ENCODE data around the gene PTTG1IP. TPM values are rescaled to one million over a fixed set of nuclear protein-coding genes. Genes with fewer than 3 reads are reported as not detected.

Gene PTTG1IP
- total and polyA plus RNA-seq, 2 experiments from 2014 or later = 676 to 814 TPM

DNA sequence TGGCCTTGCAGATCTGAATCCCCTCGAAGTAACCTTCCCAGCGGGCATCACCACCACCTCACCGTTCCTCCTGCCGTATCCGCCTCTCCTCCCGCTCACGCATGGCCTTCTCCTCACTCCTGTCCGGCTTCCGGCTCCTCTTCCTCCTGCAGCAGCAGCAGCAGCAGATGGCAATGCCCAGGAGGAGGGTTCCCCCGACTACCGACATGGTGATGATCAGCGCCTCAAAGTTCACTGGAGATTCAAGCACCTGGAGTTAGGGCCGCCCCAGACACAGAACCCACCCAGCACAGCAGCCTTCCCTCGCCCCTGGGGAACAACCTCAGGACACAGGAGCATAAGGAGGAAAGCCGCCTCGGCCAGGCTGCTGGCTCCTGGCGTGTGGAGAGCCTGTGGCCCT lies 17.4 kb downstream of the PTTG1IP start:
- Histone ChIP-seq H3K4me1 (ENCODE audit: insufficient read depth) (no peaks in the 10 kb centered on the region; the same call in 1 of the 2 replicates), H3K79me2 (ENCODE audit: insufficient read depth) (peaks cover 100% of the 10 kb centered on the region), H3K36me3 (ENCODE audit: low read depth) (peaks cover 53% of the 10 kb centered on the region), H2AFZ (no peak overlapping the region), H3K27me3 (replicated peaks; ENCODE audit: insufficient read depth) (no peaks in the 10 kb centered on the region), H3K9ac (no peak overlapping the region), H3K4me2 (ENCODE audit: unreplicated experiment) (no peak overlapping the region), H3K9me3 (ENCODE audit: low read depth) (no peaks in the 10 kb centered on the region), H4K20me1 (ENCODE audit: insufficient read depth) (peaks cover 24% of the 10 kb centered on the region; the same call in 1 of the 2 replicates), H3K4me3 (no peak overlapping the region), H3K27ac (no peak overlapping the region), H3F3A (ENCODE audit: insufficient read depth) (no peaks in the 10 kb centered on the region), H3K9me2 (ENCODE audit: insufficient read depth) (no peaks in the 10 kb centered on the region)
- DNase-seq = no peak
- no peak for TF ChIP-seq EZH2 (IDR thresholded peaks at IDR 0.05; ENCODE audit: insufficient read depth, poor library complexity, severe bottlenecking)
- TF ChIP-seq EZH2phosphoT487 (IDR thresholded peaks at IDR 0.05; ENCODE audit: insufficient read depth, low read depth) = no peak
- WGBS, 2 experiments (ENCODE audit: low coverage in 1 of 2, low lambda C conversion rate in 2 of 2, missing lambda C conversion rate in 2 of 2) = 93 to 94% methylated on average over 16 to 17 of the region's 17 CpGs
- in situ Hi-C loops (cut with MboI) = no loop called here

GRCh38 chr21:44855572-44855971 lies 17.9 kb downstream of the PTTG1IP start:
- peaks cover 59% of the 10 kb centered on the region for H3K36me3 ChIP-seq (ENCODE audit: low read depth)
- TF ChIP-seq EZH2phosphoT487 (IDR thresholded peaks at IDR 0.05; ENCODE audit: insufficient read depth, low read depth) (no peak), EZH2 (IDR thresholded peaks at IDR 0.05; ENCODE audit: insufficient read depth, poor library complexity, severe bottlenecking) (no peak)
- H3F3A ChIP-seq (ENCODE audit: insufficient read depth) = no peaks in the 10 kb centered on the region
- H3K4me2 ChIP-seq (ENCODE audit: unreplicated experiment) = no peak overlapping the region
- no peaks in the 10 kb centered on the region for H3K9me3 ChIP-seq (ENCODE audit: low read depth)
- no peaks in the 10 kb centered on the region; the same call in 1 of the 2 replicates for H3K4me1 ChIP-seq (ENCODE audit: insufficient read depth)
- no peak for DNase-seq
- no peaks in the 10 kb centered on the region for H3K27me3 ChIP-seq (replicated peaks; ENCODE audit: insufficient read depth)
- no peak overlapping the region for H3K4me3 ChIP-seq
- H4K20me1 ChIP-seq (ENCODE audit: insufficient read depth) = peaks cover 24% of the 10 kb centered on the region; the same call in 1 of the 2 replicates
- H3K79me2 ChIP-seq (ENCODE audit: insufficient read depth) = peaks cover 100% of the 10 kb centered on the region
- 97 to 100% methylated on average over 13 to 14 of the region's 14 CpGs for WGBS, 2 experiments (ENCODE audit: low coverage in 1 of 2, low lambda C conversion rate in 2 of 2, missing lambda C conversion rate in 2 of 2)
- H3K9ac ChIP-seq = no peak overlapping the region
- no peak overlapping the region for H3K27ac ChIP-seq
- no peaks in the 10 kb centered on the region for H3K9me2 ChIP-seq (ENCODE audit: insufficient read depth)
- no peak overlapping the region for H2AFZ ChIP-seq
- in situ Hi-C loops (cut with MboI) = no loop called here

- H3K36me3 ChIP-seq (ENCODE audit: low read depth) = peaks cover 66% of the 10 kb centered on the region
- no peak overlapping the region for H3K27ac ChIP-seq
- peaks cover 23% of the 10 kb centered on the region; the same call in 1 of the 2 replicates for H4K20me1 ChIP-seq (ENCODE audit: insufficient read depth)
- no peak overlapping the region for H3K9ac ChIP-seq
- H3K9me2 ChIP-seq (ENCODE audit: insufficient read depth) = no peaks in the 10 kb centered on the region
- whole genome bisulfite sequencing, 2 experiments (ENCODE audit: low coverage in 1 of 2, low lambda C conversion rate in 2 of 2, missing lambda C conversion rate in 2 of 2) = 95 to 96% methylated on average over 31 of the region's 31 CpGs
- no peaks in the 10 kb centered on the region for H3K27me3 ChIP-seq (replicated peaks; ENCODE audit: insufficient read depth)
- H2AFZ ChIP-seq = no peak overlapping the region
- no peaks in the 10 kb centered on the region for H3F3A ChIP-seq (ENCODE audit: insufficient read depth)
- H3K4me3 ChIP-seq = no peak overlapping the region
- H3K4me1 ChIP-seq (ENCODE audit: insufficient read depth) = no peaks in the 10 kb centered on the region; the same call in 1 of the 2 replicates
- H3K79me2 ChIP-seq (ENCODE audit: insufficient read depth) = peaks cover 100% of the 10 kb centered on the region
- in situ Hi-C loops (cut with MboI) = no loop called here
- no peak for TF ChIP-seq EZH2 (IDR thresholded peaks at IDR 0.05; ENCODE audit: insufficient read depth, poor library complexity, severe bottlenecking)
- TF ChIP-seq EZH2phosphoT487 (IDR thresholded peaks at IDR 0.05; ENCODE audit: insufficient read depth, low read depth) = no peak
- no peak for DNase-seq
- H3K9me3 ChIP-seq (ENCODE audit: low read depth) = no peaks in the 10 kb centered on the region
- H3K4me2 ChIP-seq (ENCODE audit: unreplicated experiment) = no peak overlapping the region
Observed at GRCh38 chr21:44854664-44855446, 18.6 kb downstream of the PTTG1IP start.

DNA sequence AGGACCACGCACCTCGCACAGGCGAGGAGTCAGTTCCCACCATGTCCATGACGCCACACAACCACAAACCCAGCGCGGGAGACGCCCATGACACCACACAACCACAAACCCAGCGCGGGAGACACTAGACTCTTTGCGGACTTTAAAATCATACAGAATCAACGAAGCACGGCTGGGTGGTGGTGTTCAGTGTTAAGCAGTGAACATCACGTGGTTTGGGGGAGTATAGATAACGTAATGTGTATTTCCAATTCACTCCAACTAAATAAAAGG lies 19.2 kb downstream of the PTTG1IP start:
- peaks cover 18% of the 10 kb centered on the region; the same call in 1 of the 2 replicates for H4K20me1 ChIP-seq (ENCODE audit: insufficient read depth)
- DNase-seq = no peak
- peaks cover 100% of the 10 kb centered on the region for H3K79me2 ChIP-seq (ENCODE audit: insufficient read depth)
- 90 to 98% methylated on average over 14 of the region's 14 CpGs for WGBS, 2 experiments (ENCODE audit: low coverage in 1 of 2, low lambda C conversion rate in 2 of 2, missing lambda C conversion rate in 2 of 2)
- TF ChIP-seq EZH2 (IDR thresholded peaks at IDR 0.05; ENCODE audit: insufficient read depth, poor library complexity, severe bottlenecking) = no peak
- H3K9me2 ChIP-seq (ENCODE audit: insufficient read depth) = no peaks in the 10 kb centered on the region
- no peaks in the 10 kb centered on the region; the same call in 1 of the 2 replicates for H3K4me1 ChIP-seq (ENCODE audit: insufficient read depth)
- no peak overlapping the region for H2AFZ ChIP-seq
- H3F3A ChIP-seq (ENCODE audit: insufficient read depth) = no peaks in the 10 kb centered on the region
- no peak overlapping the region for H3K4me3 ChIP-seq
- H3K4me2 ChIP-seq (ENCODE audit: unreplicated experiment) = no peak overlapping the region
- H3K27ac ChIP-seq = no peak overlapping the region
- H3K9me3 ChIP-seq (ENCODE audit: low read depth) = no peaks in the 10 kb centered on the region
- no peaks in the 10 kb centered on the region for H3K27me3 ChIP-seq (replicated peaks; ENCODE audit: insufficient read depth)
- in situ Hi-C loops (cut with MboI) = no loop called here
- no peak overlapping the region for H3K9ac ChIP-seq
- H3K36me3 ChIP-seq (ENCODE audit: low read depth) = peaks cover 68% of the 10 kb centered on the region
